Hepatocyte (in vitro differentiated cells): ENCODE measurements around the gene AGBL1. TPM values are rescaled to one million over a fixed set of nuclear protein-coding genes. Genes with fewer than 3 reads are reported as not detected.

Source experiments
- DNase-seq: peaks from one replicate; pipeline ENCODE4 v3.0.0-alpha.2; 2016; ENCODE audit warnings: low spot score
- H2AFZ ChIP-seq: fragments of 200-600 bp; sonication (generic); 2 replicates; pipeline ENCODE4 v1.6.0; 2016; ENCODE audit warnings: antibody characterized with exemption, mild to moderate bottlenecking
- H3K27ac ChIP-seq: fragments of 200-600 bp; sonication (generic); 2 replicates; pipeline ENCODE4 v1.5.1; 2016; ENCODE audit warnings: mild to moderate bottlenecking
- H3K27me3 ChIP-seq: fragments of 200-600 bp; sonication (generic); 2 replicates; pipeline ENCODE4 v1.6.1; 2016
- H3K36me3 ChIP-seq: fragments of 200-600 bp; sonication (generic); replicated peaks from 2 replicates; pipeline ENCODE4 v1.5.1; 2016; ENCODE audit warnings: low read depth; ENCODE audit not compliant: insufficient read depth
- H3K4me1 ChIP-seq: fragments of 200-600 bp; sonication (generic); 2 replicates; pipeline ENCODE4 v1.5.1; 2016; ENCODE audit warnings: mild to moderate bottlenecking, moderate library complexity; ENCODE audit not compliant: insufficient read depth
- H3K4me2 ChIP-seq: fragments of 200-600 bp; sonication (generic); 2 replicates; pipeline ENCODE4 v1.6.0; 2016
- H3K4me3 ChIP-seq: fragments of 200-600 bp; sonication (generic); 2 replicates; pipeline ENCODE4 v1.5.1; 2016; ENCODE audit warnings: mild to moderate bottlenecking
- H3K79me2 ChIP-seq: fragments of 200-600 bp; sonication (generic); 2 replicates; pipeline ENCODE4 v1.6.0; 2017; ENCODE audit warnings: mild to moderate bottlenecking
- H3K9me2 ChIP-seq: fragments of 200-600 bp; sonication (generic); replicated peaks from 2 replicates; pipeline ENCODE4 v1.6.0; 2017; ENCODE audit warnings: mild to moderate bottlenecking; ENCODE audit not compliant: insufficient read depth
- H3K9me3 ChIP-seq: fragments of 200-600 bp; sonication (generic); 2 replicates; pipeline ENCODE4 v1.5.1; 2016; ENCODE audit warnings: low read depth, mild to moderate bottlenecking
- H4K20me1 ChIP-seq: fragments of 200-600 bp; sonication (generic); 2 replicates; pipeline ENCODE4 v1.6.0; 2016; ENCODE audit warnings: mild to moderate bottlenecking; ENCODE audit not compliant: insufficient read depth, poor library complexity, severe bottlenecking
- CTCF ChIP-seq: fragments of 200-600 bp; sonication (generic); IDR thresholded peaks from 2 replicates; pipeline ENCODE4 v1.5.1; 2016; ENCODE audit warnings: antibody characterized with exemption, mild to moderate bottlenecking; ENCODE audit not compliant: poor library complexity
- EZH2 ChIP-seq: fragments of 200-600 bp; sonication (generic); IDR thresholded peaks from 2 replicates; pipeline ENCODE4 v1.6.1; 2016; ENCODE audit warnings: antibody characterized with exemption, mild to moderate bottlenecking, borderline replicate concordance
- EZH2phosphoT487 ChIP-seq: fragments of 200-600 bp; sonication (generic); IDR thresholded peaks from one replicate; pipeline ENCODE4 v1.6.1; 2018; ENCODE audit warnings: antibody characterized with exemption, mild to moderate bottlenecking, low read depth, moderate library complexity; ENCODE audit not compliant: unreplicated experiment, severe bottlenecking
- WGBS: methylation state at CpG from one replicate; pipeline ENCODE4 v1.1.6; 2016; ENCODE audit warnings: low lambda C conversion rate; ENCODE audit errors: missing lambda C conversion rate; 5-methylcytosine and 5-hydroxymethylcytosine counted together
- polyA plus RNA-seq: library from polyadenylated mRNA; unstranded; fragments of >200 nt; fragmentation: Nextera tagmentation; extraction: Ambion mirVana; gene quantifications from 2 replicates; pipeline ENCODE4 v1.2.1, GENCODE V29; 2016
- total RNA-seq: library from RNA; depleted of rRNA; stranded (reverse); fragments of >200 nt; gene quantifications from 2 replicates; pipeline ENCODE4 v1.2.3, GENCODE V29; 2014

Gene AGBL1
- total and polyA plus RNA-seq, 2 experiments from 2014 or later, result not detected

DNA sequence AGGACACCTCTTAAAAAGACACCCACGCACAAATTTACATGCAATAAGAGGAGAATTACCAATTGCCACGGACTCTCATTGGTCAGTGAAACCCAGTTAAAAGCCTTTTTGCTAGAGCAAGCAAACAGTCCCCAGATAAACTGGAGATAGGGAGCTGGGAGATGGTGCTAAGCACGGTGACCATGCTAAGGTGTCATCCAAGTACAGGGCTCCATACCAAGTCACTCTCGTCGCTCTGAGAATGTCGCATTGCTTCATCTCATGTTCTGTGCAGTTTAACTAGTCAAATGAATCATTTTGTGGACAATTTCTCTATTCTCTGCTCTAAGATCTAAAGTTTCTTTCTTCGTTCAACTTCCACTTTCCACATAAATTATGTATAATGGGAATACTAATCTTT is 581.9 kb downstream of the AGBL1 start:
- Histone ChIP-seq H3K9me3 (no peaks in the 10 kb centered on the region), H3K36me3 (no peaks in the 10 kb centered on the region), H3K4me1 (no peaks in the 10 kb centered on the region), H4K20me1 (no peaks in the 10 kb centered on the region), H3K4me2 (no peak overlapping the region), H2AFZ (no peak overlapping the region), H3K9me2 (no peaks in the 10 kb centered on the region), H3K27ac (no peak overlapping the region), H3K27me3 (peaks cover 4% of the 10 kb centered on the region), H3K79me2 (no peaks in the 10 kb centered on the region), H3K4me3 (no peak overlapping the region)
- TF ChIP-seq EZH2phosphoT487, result no peak
- TF ChIP-seq CTCF, result no peak
- TF ChIP-seq EZH2, result no peak
- no peak for DNase-seq
- 73% methylated on average over 7 of the region's 7 CpGs for WGBS

DNA sequence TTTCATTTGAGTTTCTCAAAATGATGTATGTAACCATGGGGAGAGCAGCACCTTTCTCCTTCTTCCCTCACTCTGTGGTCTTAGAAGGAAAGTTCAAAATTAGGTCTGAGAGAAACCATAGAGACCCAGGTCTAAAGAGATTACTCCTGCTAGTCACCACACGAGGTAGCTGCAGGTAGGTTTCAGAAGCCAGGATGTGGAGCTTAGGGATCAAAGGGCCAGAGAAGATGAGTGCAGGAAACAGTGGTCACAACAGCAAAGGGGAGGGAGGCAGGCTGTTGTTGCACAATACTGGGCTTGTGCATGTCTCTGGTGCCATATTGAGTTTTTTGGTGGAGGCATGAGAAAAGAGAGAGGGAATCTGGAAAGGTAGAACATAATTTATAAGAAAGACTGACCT is 583.6 kb downstream of the AGBL1 start:
- DNase-seq, result no peak
- no peaks in the 10 kb centered on the region for H3K9me3 ChIP-seq
- no peaks in the 10 kb centered on the region for H3K4me1 ChIP-seq
- WGBS, result 44% methylated on average over 1 of the region's 1 CpG
- no peak overlapping the region for H3K4me2 ChIP-seq
- H3K4me3 ChIP-seq, result no peak overlapping the region
- TF ChIP-seq EZH2, result no peak
- no peak for TF ChIP-seq EZH2phosphoT487
- no peak for TF ChIP-seq CTCF
- H3K9me2 ChIP-seq, result no peaks in the 10 kb centered on the region
- H4K20me1 ChIP-seq, result no peaks in the 10 kb centered on the region
- no peaks in the 10 kb centered on the region for H3K79me2 ChIP-seq
- H3K27ac ChIP-seq, result no peak overlapping the region
- no peak overlapping the region for H2AFZ ChIP-seq
- peaks cover 4% of the 10 kb centered on the region for H3K27me3 ChIP-seq
- no peaks in the 10 kb centered on the region for H3K36me3 ChIP-seq

GRCh38 chr15:86663979-86664378 is 584.3 kb downstream of the AGBL1 start:
- H3K4me1 ChIP-seq, result no peaks in the 10 kb centered on the region
- no peak overlapping the region for H3K4me3 ChIP-seq
- no peaks in the 10 kb centered on the region for H4K20me1 ChIP-seq
- H2AFZ ChIP-seq, result no peak overlapping the region
- WGBS, result 73% methylated on average over 2 of the region's 2 CpGs
- TF ChIP-seq EZH2phosphoT487 (no peak), EZH2 (no peak), CTCF (no peak)
- no peak overlapping the region for H3K4me2 ChIP-seq
- peaks cover 4% of the 10 kb centered on the region for H3K27me3 ChIP-seq
- no peaks in the 10 kb centered on the region for H3K9me3 ChIP-seq
- H3K36me3 ChIP-seq, result no peaks in the 10 kb centered on the region
- no peak overlapping the region for H3K27ac ChIP-seq
- no peak for DNase-seq
- no peaks in the 10 kb centered on the region for H3K9me2 ChIP-seq
- H3K79me2 ChIP-seq, result no peaks in the 10 kb centered on the region

DNA sequence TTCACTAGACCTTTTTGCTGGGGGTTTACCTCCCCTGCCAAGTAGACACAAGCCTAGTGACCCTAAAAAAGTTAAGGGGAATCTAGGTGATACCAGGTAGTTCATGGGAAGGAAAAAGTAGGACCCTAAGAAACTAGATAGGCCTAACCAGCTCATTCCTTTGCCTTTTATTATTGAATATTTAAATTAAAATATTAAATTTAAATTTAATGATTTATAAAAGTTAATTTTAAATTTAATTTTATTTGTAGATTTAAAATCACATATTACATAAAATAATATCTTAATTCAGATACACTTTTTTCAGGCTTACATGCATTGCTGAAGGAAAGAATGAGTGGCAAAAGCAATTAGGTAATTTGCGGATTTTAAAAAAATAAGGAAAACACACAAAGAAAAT is 584.9 kb downstream of the AGBL1 start:
- H3K4me1 ChIP-seq, result no peaks in the 10 kb centered on the region
- TF ChIP-seq EZH2phosphoT487 (no peak), EZH2 (no peak), CTCF (no peak)
- H3K9me2 ChIP-seq, result no peaks in the 10 kb centered on the region
- H3K9me3 ChIP-seq, result no peaks in the 10 kb centered on the region
- no peak overlapping the region for H3K27ac ChIP-seq
- H4K20me1 ChIP-seq, result no peaks in the 10 kb centered on the region
- WGBS, result 94% methylated on average over 1 of the region's 1 CpG
- H3K27me3 ChIP-seq, result peaks cover 4% of the 10 kb centered on the region
- H3K79me2 ChIP-seq, result no peaks in the 10 kb centered on the region
- H2AFZ ChIP-seq, result no peak overlapping the region
- H3K4me2 ChIP-seq, result no peak overlapping the region
- H3K36me3 ChIP-seq, result no peaks in the 10 kb centered on the region
- DNase-seq, result no peak
- no peak overlapping the region for H3K4me3 ChIP-seq
